Measurements from ENCODE around the gene CDC42BPG.
A peak's percentile ranks its signal among the peaks of the same experiment; 100 is the strongest.

The CDC42BPG gene

DNA sequence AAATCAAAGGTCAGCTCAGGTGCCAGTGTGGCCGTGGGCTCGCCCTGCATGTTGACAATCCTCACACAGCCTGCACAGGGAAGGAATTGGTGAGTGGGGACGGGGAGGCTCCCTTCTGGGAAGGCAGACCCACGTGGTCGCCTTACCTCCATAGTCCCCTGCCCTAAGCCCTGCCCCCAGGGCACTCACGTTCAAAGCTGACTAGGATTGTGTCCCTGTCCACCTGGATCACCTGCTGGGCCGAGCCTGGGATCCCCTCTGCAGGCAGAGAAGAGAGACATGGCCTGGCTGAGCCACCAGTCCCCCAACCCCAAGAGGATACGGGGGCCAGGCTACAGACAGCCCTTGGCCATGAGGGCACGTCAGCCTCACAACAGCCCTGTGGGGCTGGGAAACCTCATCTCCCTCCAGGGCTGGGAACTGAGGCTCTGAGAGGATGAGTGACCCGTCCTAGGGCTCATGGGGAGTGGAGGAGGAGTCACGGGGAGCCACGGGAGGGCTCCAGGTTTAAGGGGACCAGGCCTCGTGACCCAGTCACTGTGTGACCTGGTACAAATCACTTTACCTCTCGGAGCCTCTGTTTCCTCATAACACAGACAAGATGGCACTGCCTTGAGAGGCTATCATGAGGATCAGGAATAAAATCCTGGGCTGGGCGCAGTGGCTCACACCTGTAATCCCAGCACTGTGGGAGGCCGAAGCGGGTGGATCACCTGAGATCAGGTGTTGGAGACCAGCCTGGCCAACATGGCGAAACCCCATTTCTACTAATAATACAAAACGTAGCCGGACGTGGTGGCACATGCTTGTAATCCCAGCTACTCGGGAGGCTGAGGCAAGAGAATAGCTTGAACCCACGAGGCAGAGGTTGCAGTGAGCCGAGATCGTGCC is 54.0 kb downstream of the CDC42BPG start:
- no peak for DNase-seq

DNA sequence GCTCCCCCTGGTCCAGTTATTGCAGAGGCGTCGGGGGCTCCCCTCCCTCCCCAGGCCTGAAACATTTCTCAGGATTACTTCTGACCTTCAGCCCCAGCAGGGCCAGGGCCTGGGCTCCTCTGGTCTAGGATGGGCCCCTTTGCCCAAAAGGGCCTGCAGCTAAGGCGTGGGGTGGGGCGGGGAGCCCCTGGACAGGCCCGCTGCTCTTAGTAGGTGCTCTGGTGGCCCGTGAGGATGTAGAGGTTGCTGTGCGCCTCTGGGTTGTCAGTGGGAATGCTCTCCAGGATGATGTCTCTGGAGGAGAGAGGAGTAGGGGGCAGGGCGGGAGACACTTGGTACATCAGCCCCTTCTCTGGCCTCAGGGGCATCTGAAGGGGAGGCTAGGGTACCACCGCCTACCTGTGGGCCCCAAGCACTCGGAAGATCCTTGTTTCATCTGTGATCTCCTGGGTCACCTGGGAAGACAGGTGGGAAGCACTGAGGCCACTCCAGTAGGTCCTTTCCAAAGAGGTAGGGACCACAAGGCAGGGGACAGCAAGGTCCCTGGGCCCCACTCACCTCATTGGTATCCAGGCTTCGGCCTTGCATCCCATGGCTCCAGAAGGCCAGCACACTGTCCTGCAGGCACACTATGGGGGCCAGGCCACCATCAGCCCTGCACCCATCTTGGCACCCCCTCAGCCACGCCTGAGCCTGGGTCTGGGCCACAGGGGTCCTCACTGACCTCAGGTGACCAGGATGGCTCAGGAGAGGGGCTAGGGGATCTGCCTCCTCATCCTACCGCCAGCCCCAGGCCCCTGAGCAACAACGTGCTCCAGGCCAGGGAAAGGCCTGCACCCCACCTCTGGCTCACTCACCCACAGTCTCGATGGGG is 54.9 kb downstream of the CDC42BPG start:
- no peak for DNase-seq

DNA sequence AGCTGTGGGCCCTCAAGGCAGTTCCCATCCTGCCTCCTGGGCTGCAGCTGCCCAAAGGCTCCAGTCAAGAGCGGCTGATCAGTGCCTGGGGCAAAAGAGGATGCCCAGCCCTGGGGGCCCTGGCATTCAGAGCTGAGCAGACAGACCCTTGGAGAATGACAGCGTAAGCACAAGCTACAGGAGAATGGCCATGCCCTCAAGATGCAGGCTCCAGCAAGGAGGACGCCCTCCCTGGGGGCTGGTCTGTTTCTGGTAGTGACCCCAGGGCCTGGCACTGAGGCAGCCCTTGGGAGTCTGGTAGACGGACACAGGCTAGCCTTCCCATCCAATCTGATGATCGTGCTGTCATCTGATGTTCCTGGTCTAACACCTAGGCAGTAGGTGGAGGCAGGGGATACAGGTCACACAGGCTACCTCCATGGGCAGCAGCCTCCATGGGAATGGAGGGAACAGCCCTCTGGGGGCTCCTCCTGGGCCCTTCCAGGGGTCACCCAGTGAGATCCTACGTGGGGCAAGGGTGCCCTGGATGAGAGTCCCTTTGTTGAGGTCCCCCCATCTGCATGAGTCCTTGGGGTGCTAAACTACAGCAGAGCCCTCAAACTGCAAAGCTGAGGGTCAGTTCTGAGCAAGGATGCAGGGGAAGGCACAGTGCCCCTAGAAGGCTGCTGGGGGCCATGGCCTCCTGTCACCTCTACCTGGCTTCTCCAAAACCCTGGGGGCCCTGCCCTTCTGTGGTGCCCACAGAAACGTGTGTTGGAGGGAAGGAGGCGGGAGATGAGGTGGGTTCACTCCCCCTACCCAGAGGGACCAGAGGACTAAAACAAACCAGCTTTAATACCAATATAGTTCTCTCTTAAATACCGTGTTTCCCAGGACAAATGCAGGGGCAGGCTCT is 55.9 kb downstream of the CDC42BPG start:
- no peak for DNase-seq

DNA sequence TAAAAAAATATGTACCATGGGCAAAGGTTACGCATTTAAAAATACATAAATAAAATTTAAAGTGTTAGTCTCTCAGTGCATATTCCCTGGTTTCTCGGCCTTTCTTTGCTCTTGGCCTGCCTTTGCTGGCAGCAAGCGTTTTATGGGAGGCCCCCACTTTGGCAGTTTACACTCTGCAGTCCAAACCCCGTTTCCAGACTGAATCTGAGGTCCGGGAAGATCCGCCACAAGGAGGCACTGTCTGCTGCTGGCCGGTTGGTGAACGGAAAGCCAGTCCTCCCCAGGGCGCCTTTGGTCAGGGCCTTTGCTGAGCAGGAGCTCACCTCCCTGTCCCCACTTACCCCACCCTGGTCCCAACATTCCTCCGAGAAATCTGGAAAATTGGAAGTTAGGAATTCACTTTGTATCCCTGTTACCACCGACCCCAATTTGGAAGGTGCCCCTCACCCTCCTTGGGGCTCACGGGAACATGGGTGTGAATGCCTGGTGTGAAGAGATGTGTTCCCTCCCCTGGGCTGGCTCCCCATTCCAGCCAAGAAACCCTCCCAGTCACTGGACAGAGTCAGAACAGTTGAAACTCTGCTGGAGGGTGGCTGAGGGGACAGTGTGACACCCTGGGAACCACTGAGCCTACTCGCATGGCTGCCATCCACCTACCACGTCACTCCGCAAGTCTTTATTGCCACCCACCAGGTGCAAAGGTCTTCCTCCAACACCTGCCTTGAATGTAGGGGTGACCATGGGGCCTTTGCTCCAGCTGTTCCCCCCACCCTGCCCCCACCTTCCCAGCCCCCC is 56.7 kb downstream of the CDC42BPG start:
- no peak for DNase-seq

DNA sequence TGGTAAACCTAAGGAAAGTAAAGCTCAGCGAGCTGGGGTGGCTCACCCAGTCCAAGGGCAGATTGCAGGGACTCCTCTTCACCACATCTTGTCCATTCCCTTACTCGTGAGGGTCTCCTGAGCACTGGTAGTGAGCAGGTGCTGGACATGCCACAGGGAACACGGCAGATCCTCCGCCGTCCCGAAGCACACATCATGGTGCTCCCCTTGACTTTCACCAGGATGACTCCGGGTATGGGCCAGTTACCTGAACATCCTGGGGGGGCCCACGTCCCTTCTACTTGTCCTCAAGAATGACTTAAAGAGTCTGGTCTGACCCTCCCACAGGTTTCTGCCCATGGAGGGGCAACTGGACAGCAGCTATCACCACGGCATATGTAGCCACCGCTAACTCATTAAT is 58.1 kb downstream of the CDC42BPG start:
- DNase-seq, result no peak

DNA sequence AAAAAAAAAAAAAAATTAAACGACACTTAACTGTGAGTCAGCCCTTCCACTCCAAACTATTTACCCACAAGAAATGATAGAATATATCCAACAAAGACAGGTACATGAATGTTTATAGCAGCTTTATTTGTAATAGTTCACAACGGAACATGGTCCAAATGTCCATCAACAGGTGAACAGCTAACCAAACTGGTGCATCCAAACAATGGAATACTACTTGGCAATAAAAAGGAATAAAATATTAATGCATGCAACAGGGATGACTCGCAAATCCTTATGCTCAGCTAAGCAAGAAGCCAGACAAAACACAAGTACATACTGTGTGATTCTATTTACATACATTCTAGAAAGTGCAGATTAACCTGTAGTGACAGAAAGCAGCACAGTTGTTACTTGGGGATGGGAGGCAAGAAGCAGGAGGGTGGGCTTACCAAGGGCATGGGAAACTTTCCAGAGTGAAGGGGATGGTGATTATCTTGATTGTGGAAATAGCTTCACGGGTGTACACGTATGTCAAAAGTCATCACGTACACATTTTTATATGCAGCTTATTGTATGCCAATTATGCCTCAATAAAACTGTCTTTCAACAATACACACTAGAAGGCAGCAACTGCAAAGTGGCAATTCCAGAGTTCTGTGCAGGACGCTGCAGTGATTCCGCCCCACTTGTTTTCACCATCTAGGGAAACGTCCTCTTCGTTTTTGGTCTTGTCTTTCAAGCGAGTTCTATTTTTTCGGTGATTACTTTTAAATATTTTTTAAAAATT is 59.5 kb downstream of the CDC42BPG start:
- no peak for DNase-seq

DNA sequence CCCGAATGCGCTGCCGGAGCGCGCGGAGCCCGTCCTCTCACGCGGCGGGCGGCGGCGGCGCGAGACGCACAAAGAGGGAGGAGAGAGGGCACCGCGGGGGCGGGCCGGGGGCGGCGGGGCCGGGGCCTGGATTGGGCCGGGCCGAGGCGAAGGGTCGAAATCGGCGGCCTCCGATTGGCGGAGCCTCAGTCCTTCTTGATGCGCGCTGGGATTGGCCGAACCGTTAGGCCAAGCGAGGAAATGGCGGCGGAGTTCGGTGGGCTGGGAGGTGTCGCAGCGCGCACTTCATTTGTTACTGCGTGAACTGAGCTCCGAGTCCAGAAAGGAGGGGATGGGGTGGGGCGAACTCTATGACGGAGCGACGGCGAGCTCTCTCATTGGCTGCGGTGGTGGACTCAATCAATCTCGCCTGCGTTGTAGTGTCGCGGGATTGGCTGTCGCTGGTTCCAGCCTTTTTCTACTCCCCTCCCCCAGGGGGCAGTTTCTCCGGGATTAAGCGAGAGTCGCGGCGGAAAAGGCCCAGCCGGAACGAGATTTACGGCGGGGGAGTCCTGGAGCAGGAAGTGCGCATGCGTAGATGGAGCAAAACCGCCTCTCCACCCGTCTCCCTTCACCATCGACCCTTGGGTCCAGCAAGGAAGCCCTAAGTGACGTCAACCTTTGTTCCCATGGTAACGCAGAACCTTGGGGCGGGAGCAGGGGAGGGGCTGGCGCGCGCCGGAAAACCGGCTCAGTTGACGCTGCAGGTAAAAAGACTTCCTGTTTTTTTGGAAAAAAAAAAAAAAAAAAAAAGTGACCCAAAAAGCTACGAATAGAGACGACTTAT is 65.8 kb downstream of the CDC42BPG start, which contains the start of gene SF1:
SF1 (minus strand) TSS at position 70 of the 826 bp plus-strand sequence. CDS start 150 bp downstream, outside the sequence.
- DNase-seq, result peak; percentile 94

DNA sequence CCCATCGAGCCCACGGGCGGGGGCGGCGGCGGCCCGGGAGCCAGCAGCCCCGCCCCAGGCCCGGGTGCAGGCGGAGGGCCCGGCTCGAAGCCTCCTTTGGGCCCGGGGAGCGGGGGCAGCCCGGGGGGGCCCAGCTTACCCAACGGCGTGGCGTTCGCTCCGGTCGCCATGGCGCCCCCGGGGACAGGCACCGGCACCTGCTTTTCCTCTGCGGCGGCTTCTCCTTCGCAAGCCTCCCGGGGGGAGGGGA is 66.3 kb downstream of the CDC42BPG start:
- DNase-seq, result no peak

DNA sequence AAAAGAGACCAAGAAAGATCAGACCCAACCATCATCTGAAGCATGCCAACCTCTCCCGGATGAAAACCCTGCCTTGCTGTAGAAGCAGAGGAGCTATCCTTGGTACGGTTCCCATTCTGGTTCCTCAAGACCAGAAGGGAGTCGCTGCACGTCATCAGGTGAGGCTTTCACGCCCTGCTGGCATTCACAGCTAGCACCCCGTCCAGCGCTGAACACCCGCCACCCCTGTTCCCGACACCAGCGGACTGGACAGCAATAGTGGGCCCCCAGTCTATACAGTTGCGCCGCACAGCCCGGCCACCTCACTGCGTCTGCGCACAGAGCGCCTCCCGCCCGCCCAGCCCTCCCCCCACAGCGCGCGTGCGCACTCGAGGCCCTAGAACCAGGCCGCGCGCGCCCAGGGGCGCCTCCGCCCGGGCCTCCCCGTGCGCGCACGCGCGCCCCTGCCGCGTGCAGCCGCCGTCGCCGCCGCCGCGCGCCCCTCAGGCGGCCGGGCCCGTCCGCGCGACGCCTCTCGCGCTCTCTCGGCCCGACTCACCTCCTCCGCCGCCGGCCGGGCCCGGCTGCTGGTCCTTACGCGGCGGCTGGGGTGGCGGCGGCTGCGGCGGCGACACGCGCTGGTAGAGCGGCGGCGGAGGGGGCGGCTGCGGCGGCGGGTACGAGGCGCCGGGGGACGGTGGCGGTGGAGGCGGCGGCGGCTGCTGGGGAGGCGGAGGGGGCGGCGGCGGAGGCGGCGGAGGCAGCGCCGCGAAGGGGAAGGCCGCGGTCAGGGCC is 66.8 kb downstream of the CDC42BPG start:
- peak; percentile 79 for DNase-seq

DNA sequence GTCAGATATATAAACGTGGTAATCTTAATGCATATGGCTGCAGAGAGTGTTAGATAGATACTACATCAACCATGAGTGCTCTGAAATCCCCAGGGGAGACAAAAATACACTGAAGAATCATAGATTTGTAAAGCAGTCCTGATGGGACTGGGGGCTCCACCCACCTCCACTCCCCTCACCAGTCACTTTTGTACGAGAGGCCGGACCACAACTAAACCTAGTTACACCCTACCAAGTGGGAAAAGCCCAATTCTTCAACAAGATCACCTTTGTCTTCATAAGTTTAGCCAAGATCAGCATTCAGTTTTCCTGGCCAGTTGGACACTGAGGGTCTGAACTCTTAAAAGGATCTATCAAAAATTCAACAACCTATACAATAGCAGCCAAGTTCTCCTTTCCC is 67.6 kb downstream of the CDC42BPG start:
- DNase-seq, result no peak

DNA sequence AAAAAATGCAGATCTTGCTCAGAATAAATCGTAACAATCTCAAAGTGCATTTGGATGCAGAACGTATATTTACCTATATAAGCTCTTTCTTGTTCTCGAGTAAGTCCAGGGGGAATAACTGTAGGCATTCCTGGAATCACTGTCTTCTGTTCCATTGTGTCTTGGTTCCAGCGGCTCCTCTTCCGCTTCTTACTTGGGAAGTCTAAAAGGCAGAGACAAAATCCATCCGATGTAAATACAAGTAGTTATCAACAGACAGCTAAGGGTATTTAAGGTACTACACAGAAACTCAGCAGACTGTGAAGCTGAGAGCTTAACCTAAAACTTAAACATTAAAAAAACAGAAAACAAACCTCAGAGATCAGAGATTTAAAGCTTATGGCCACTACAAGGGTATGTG is 68.0 kb downstream of the CDC42BPG start:
- no peak for DNase-seq

DNA sequence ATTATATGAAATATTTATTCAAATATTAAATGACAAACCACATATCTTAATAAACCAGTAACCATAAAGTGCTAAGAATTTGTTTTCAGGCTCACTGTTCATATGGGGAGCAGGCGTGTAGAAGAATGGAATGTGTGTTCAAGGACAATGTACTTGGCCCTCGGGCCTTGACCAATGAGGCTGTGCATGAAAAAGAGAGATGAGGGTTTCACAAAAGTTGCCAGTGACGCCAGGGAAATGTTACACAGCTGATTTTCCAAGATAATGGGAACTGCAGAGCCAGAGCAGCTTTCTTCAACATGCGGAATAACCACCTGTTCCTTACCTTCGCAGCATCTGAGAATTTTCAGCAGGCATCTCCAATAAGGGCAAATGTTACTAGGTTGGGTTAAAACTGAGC is 70.3 kb downstream of the CDC42BPG start:
- DNase-seq, result no peak
